K562 (cell line): ENCODE results near the gene DGCR8. TPM values are rescaled to one million over a fixed set of nuclear protein-coding genes. Genes with fewer than 3 reads are reported as not detected.

Experiments
- BCL6 ChIP-seq: fragments of 250-450 bp; sonication (Bioruptor Pico); IDR thresholded peaks from 2 replicates; pipeline ENCODE4 v1.4.0; 2020
- CBX5 ChIP-seq: IDR thresholded peaks from 2 replicates; pipeline ENCODE4 v1.6.1; 2014; ENCODE audit warnings: low read depth, borderline replicate concordance
- CEBPB ChIP-seq: fragments of 450-650 bp; IDR thresholded peaks from 2 replicates; pipeline ENCODE4 v1.6.1; 2016; ENCODE audit warnings: missing genetic modification characterization, missing compliant biosample characterization
- CTBP1 ChIP-seq: fragments of 450-650 bp; IDR thresholded peaks from 2 replicates; pipeline ENCODE4 v1.6.1; 2016; ENCODE audit warnings: borderline replicate concordance
- DMBX1 ChIP-seq: fragments of 250-450 bp; sonication (Bioruptor Pico); IDR thresholded peaks from 2 replicates; pipeline ENCODE4 v1.8.0; 2022; ENCODE audit warnings: inconsistent platforms, mild to moderate bottlenecking, moderate library complexity, borderline replicate concordance
- E2F5 ChIP-seq: sonication (generic); formaldehyde crosslinking; IDR thresholded peaks from 2 replicates; pipeline ENCODE4 v1.8.0; 2022; ENCODE audit warnings: mild to moderate bottlenecking, missing genetic modification reagents
- ELF2 ChIP-seq: fragments of 250-450 bp; sonication (Bioruptor Pico); IDR thresholded peaks from 2 replicates; pipeline ENCODE4 v1.5.0; 2021; ENCODE audit warnings: mild to moderate bottlenecking
- EP300 ChIP-seq: IDR thresholded peaks from 2 replicates; pipeline ENCODE4 v1.6.1; 2012; ENCODE audit warnings: low read length, improper control_type of control experiment
- ILF3 ChIP-seq: fragments of 450-650 bp; IDR thresholded peaks from 2 replicates; pipeline ENCODE4 v1.6.1; 2018; ENCODE audit warnings: antibody characterized with exemption, mild to moderate bottlenecking, moderate library complexity, borderline replicate concordance
- JUN ChIP-seq, 2 experiments: sonication (generic) in 1 of 2; formaldehyde crosslinking in 1 of 2; IDR thresholded peaks; 2 replicates each; pipeline versions ENCODE4 v1.6.1 to v1.8.0; 2012 to 2022; ENCODE audit warnings: borderline replicate concordance in 2 of 2, mild to moderate bottlenecking in 2 of 2, improper control_type of control experiment in 1 of 2, low read depth in 1 of 2, low read length in 1 of 2, missing genetic modification reagents in 1 of 2
- KDM1A ChIP-seq, 2 experiments: fragments of 450-650 bp; IDR thresholded peaks; 2 replicates each; pipeline ENCODE4 v1.6.1; 2016; ENCODE audit warnings: mild to moderate bottlenecking in 2 of 2
- KLF13 ChIP-seq: fragments of 450-650 bp; IDR thresholded peaks from 2 replicates; pipeline ENCODE4 v1.6.1; 2016; ENCODE audit warnings: missing genetic modification characterization, low read depth, mild to moderate bottlenecking, missing compliant biosample characterization, moderate library complexity, borderline replicate concordance
- NRF1 ChIP-seq, 2 experiments: fragments of 450-650 bp; IDR thresholded peaks in 1 of 2; conservative IDR thresholded peaks in 1 of 2; 2 replicates each; pipeline ENCODE4 v1.6.1; 2014; ENCODE audit warnings: mild to moderate bottlenecking in 2 of 2
- PHF21A ChIP-seq: fragments of 450-650 bp; IDR thresholded peaks from 2 replicates; pipeline ENCODE4 v1.6.1; 2017; ENCODE audit warnings: low read depth, borderline replicate concordance
- POLR2H ChIP-seq: IDR thresholded peaks from 2 replicates; pipeline ENCODE4 v1.6.1; 2016; ENCODE audit warnings: missing genetic modification characterization, low read depth, mild to moderate bottlenecking, control low read depth, missing compliant biosample characterization, moderate library complexity
- POLR3A ChIP-seq: IDR thresholded peaks from 2 replicates; pipeline ENCODE4 v1.6.1; 2011; ENCODE audit warnings: borderline replicate concordance, mild to moderate bottlenecking, moderate library complexity; ENCODE audit not compliant: insufficient read length, insufficient read depth; ENCODE audit errors: extremely low read depth
- RAD51 ChIP-seq: fragments of 450-650 bp; IDR thresholded peaks from 2 replicates; pipeline ENCODE4 v1.7.1; 2016; ENCODE audit warnings: low read depth, mild to moderate bottlenecking, borderline replicate concordance
- TAL1 ChIP-seq: fragments of 450-650 bp; IDR thresholded peaks from 2 replicates; pipeline ENCODE4 v1.6.1; 2016; ENCODE audit warnings: mild to moderate bottlenecking
- TCF7L2 ChIP-seq: fragments of 150-350 bp; IDR thresholded peaks from 2 replicates; pipeline ENCODE4 v1.6.1; 2016; ENCODE audit warnings: low read depth, mild to moderate bottlenecking, low read length, moderate library complexity
- THRAP3 ChIP-seq: fragments of 450-650 bp; IDR thresholded peaks from 2 replicates; pipeline ENCODE4 v1.6.1; 2016; ENCODE audit warnings: mild to moderate bottlenecking, inconsistent platforms, borderline replicate concordance
- USF1 ChIP-seq: sonication (generic); formaldehyde crosslinking; IDR thresholded peaks from 2 replicates; pipeline ENCODE4 v1.9.0; 2022; ENCODE audit warnings: mild to moderate bottlenecking, missing genetic modification reagents
- ZNF143 ChIP-seq: sonication (generic); formaldehyde crosslinking; IDR thresholded peaks from 2 replicates; pipeline ENCODE4 v1.9.0; 2022; ENCODE audit warnings: mild to moderate bottlenecking, missing genetic modification reagents
- ZNF217 ChIP-seq: sonication (generic); formaldehyde crosslinking; IDR thresholded peaks from 2 replicates; pipeline ENCODE4 v1.8.0; 2022; ENCODE audit warnings: mild to moderate bottlenecking, missing genetic modification reagents
- ZNF224 ChIP-seq: sonication (generic); formaldehyde crosslinking; IDR thresholded peaks from 2 replicates; pipeline ENCODE4 v1.8.0; 2022; ENCODE audit warnings: mild to moderate bottlenecking, missing genetic modification reagents
- ZNF511 ChIP-seq: sonication (generic); formaldehyde crosslinking; IDR thresholded peaks from 2 replicates; pipeline ENCODE4 v1.8.0; 2022; ENCODE audit warnings: mild to moderate bottlenecking, missing genetic modification reagents
- ZNF75A ChIP-seq: fragments of 450-650 bp; formaldehyde crosslinking; IDR thresholded peaks from 2 replicates; pipeline ENCODE4 v1.4.0; 2020; ENCODE audit warnings: mild to moderate bottlenecking
- ZNF830 ChIP-seq: fragments of 250-450 bp; sonication (Bioruptor Pico); IDR thresholded peaks from 2 replicates; pipeline ENCODE4 v1.5.0; 2021; ENCODE audit warnings: mild to moderate bottlenecking
- polyA plus RNA-seq, 8 experiments: library from polyadenylated mRNA; depleted of rRNA in 4 of 8; stranded (reverse) in 5 of 8; unstranded in 3 of 8; fragments of >200 nt; fragmentation: Nextera tagmentation in 2 of 8; fragmentation: Illumina TruSeq in 1 of 8; extraction: Ambion mirVana in 2 of 8; extraction: Trizol in 1 of 8; gene quantifications; 2 replicates each; pipeline versions ENCODE4 v1.2.1 to v1.2.3, GENCODE V29; 2011 to 2014; ENCODE audit warnings: inconsistent platforms in 1 of 8, missing spikeins in 1 of 8
- total RNA-seq, 7 experiments: library from RNA; depleted of rRNA in 6 of 7; stranded (reverse); fragments of >200 nt in 6 of 7; fragmentation: Illumina TruSeq in 2 of 7; extraction: Trizol in 2 of 7; gene quantifications; 2 replicates each; pipeline versions ENCODE4 v1.2.1 to v1.2.3, GENCODE V29; 2011 to 2021; ENCODE audit warnings: low replicate concordance in 1 of 7

The DGCR8 gene
- total and polyA plus RNA-seq, 9 of the 15 experiments (the other 6 are each of a cell fraction or from before 2014, with no cell fraction given) = 5.9 to 144 (median 80.1) TPM

- TF ChIP-seq BCL6 (CRISPR knock-in tag) (no peak), E2F5 (no peak), ZNF511 (no peak), RAD51 (no peak; the same call in 1 of the 2 replicates), ELF2 (peak; percentile 69), JUN (IDR thresholded peaks at IDR 0.05; ENCODE audit: borderline replicate concordance, low read depth, low read length) (peak; percentile 27; the same call in 1 of the 2 replicates), JUN (CRISPR knock-in tag; IDR thresholded peaks at IDR 0.05; ENCODE audit: borderline replicate concordance) (no peak), EP300 (peak; percentile 72), DMBX1 (no peak; the same call in 1 of the 2 replicates), ZNF830 (CRISPR knock-in tag) (0 out of 2 replicates have a peak, but pooled peaks have one; percentile 31), USF1 (no peak), POLR3A (no peak), ZNF224 (no peak), ZNF217 (CRISPR knock-in tag) (no peak), TCF7L2 (no peak), CTBP1 (peak; percentile 44; the same call in 1 of the 2 replicates), ILF3 (no peak), ZNF75A (CRISPR knock-in tag) (no peak), TAL1 (peak; percentile 44; the same call in 1 of the 2 replicates), PHF21A (no peak), THRAP3 (no peak), NRF1 (conservative IDR thresholded peaks at IDR 0.05 in 1 of 2, IDR thresholded peaks at IDR 0.05 in 1 of 2) (no peak; a peak in 1 of 4 replicates), POLR2H (tag) (no peak), KLF13 (tag) (no peak), CBX5 (no peak), CEBPB (tag) (no peak), ZNF143 (CRISPR knock-in tag) (no peak), KDM1A (IDR thresholded peaks at IDR 0.05) (no peak)
These were observed 20.9 kb upstream of the DGCR8 start (continued) for GRCh38 chr22:20058989-20059770.
